Activated CD8-positive, alpha-beta memory T cell treated with anti-CD3 and anti-CD28 coated beads, Interleukin-2, amount 50 U/mL, for 4 hours (primary cell): ENCODE results near the gene NAALAD2.
"Not testable (repeated sequence)": the region's sequence is repeated elsewhere in the genome, so short reads cannot be mapped to it uniquely, and the experiment has no call there.

ENCODE experiments used
- DNase-seq: peaks from one replicate; pipeline ENCODE4 v3.0.0-alpha.2; 2020

Gene NAALAD2

DNA sequence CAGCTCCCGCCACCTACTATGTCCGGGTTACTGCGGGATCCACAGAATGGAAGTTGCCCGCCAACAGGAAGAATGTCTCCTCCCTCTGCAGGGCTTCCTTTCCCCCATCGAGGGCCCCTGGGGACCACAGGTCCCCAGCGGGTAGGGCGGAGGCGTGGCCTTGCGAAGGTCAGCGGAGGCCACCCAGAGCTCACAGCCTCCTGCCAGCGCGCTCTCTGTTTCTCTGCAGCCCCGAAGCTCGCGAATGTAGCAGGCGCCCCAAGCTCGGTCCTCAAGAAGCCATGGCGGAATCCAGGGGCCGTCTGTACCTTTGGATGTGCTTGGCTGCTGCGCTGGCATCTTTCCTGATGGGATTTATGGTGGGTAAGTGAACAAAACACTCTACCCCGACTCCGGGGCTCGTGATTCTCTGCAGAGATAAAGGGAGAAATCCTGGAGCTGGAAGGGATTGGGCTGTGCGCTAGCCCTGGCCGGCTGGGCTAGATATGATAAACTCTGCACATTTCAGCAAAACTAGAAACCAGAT, at the start of gene NAALAD2:
Gene NAALAD2, plus strand, starts transcription at position 186 of the 526 bp plus-strand sequence. Its CDS starts 96 bp downstream, at position 282.
- DNase-seq: no peak

DNA sequence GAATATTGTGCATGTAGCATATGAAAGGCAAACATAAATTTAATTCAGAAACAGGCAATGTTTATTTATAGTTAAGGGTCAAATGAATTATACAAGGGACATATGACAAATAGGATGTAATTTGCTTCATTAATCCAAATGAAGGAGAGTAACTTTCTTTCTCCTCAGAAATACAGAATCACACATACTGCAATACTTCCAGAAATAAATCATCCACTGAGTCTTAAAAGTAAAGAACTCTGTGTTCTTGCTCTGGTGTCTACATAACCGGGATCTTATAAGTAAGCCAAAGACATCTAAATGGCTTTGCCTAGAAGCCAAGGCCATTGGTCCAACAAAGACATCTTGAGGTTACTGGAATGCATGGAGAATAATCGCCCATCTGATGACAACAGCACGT, 48.8 kb upstream of the NAALAD2 start, which contains the start of gene UBTFL1:
Gene UBTFL1, plus strand, starts transcription at position 301 of the 400 bp plus-strand sequence. Its CDS starts 0 bp downstream, at position 301.
- DNase-seq: not testable (repeated sequence)

DNA sequence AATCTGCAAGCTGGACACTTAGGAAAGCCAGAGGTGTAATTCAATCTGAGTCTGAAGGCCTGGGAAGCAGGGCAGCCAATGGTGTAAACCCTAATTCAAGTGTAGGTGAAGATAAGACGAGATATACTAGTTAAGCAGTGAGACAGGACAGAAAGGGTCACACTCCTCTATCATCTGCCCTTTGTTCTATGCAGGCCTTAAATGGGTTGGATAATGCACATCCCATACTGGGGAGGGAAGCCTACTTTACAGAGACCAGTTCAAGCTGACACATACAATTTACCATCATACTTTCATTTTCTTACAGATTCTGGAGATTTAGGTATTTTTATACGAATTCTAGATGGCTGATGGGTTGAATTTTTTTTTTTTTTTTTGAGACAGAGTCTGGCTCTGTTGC, 45.7 kb upstream of the NAALAD2 start:
- DNase-seq: not testable (repeated sequence)

DNA sequence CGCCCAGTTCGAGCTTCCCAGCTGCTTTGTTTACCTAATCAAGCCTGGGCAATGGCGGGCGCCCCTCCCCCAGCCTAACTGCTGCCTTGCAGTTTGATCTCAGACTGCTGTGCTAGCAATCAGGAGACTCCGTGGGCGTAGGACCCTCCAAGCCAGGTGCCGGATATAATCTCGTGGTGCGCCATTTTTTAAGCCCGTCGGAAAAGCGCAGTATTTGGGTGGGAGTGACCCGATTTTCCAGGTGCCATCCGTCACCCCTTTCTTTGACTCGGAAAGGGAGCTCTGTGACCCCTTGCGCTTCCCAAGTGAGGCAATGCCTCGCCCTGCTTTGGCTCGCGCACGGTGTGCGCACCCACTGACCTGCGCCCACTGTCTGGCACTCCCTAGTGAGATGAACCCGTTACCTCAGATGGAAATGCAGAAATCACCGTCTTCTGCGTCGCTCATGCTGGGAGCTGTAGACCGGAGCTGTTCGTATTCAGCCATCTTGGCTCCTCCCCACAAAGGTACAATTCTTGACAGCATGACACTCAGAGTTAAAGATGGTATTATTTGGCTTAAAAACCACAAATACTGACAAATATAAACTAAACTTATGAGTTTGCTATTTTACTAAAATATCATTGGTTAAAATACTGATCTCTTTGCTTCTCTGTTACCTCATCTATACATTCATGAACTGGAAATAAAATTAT, 39.1 kb upstream of the NAALAD2 start:
- DNase-seq: not testable (repeated sequence)

DNA sequence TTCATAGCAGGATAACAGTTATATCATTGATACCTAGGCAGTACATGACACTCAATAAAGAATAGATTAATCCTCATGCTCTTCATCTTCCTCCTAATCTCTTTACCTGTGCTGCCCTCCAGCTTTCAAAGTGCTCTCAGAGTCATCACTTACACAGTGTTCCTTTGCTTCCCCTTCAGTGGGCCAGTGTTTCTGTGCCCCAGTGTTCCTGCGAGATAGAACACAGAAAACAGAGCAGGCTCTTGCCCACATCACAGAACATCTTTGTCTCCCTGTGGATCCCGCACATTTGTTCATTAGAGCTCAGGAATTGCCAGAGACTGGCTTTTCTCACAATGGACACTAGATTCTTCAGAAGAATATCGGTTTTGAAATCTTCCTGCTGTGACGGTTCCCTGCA, 36.2 kb upstream of the NAALAD2 start:
- DNase-seq: not testable (repeated sequence)

DNA sequence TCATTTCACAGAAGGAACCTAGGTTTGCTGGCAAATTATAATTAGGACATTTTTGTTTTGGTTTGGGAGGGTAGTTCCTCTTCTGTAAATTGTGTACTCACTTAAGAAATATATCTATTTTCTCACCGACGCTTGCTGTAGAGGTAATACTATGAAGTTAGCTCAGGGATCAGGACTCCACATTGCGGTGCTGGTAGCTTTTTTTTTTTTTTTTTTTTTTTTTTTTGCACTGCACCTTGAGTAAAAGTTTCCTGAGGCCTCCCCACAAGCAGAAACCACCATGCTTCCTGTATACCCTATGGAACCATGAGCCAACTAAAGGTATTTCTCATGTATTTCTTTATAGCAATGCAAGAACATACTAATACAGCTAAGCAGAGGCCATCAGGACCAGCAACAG, 34.0 kb upstream of the NAALAD2 start:
- DNase-seq: no peak

DNA sequence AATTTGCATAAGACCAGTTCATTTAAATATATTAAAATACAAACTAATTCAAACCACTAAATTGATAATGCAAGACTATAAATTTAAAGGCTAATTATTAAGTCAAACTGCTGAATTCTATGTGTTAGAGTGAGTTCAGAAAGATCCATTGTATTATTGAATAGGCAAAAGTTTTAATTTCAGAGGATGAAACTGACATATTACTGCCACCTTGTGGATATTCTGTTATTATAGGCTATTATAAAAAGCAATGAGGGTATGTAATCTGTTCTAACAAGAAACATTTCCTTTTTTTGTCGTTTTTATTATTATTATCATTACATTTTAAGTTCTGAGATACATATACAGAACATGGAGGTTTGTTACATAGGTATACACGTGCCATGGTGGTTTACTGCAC, 20.9 kb upstream of the NAALAD2 start:
- DNase-seq: no peak

DNA sequence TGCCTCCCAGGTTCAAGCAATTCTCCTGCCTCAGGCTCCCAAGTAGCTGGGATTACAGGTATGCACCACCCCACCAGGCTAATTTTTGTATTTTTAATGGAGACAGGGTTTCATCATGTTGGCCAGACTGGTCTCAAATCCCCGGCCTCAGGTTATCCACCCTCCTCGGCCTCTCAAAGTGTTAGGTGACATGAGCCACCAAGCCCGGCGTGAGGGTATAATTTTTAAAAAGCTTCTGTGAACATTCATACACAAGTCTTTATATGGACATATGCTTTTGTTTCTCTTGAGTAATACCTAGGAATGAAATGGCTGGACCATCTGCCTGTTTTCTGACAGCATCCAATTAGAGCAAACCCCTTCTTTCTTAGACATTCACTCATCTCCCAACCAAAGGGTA, 14.3 kb upstream of the NAALAD2 start:
- DNase-seq: no peak

DNA sequence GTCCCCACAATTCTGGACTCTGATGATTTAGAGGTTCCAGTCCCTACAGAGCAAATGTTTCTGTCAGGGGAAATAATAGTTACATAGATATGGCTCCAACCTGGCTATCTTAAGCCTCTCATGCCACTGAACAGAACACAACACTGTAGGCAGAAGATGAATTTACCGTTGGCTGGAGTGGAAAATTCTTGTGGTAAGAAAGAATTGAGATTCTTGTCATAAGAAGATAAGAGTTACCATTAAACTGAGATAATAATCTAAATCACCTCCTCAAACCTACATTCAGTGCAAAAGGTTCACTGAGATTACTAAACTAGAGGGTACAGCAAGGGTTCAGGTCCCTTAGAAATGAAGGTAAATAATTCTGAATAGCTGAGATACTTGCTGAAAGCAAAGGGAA, 10.1 kb upstream of the NAALAD2 start:
- DNase-seq: no peak

DNA sequence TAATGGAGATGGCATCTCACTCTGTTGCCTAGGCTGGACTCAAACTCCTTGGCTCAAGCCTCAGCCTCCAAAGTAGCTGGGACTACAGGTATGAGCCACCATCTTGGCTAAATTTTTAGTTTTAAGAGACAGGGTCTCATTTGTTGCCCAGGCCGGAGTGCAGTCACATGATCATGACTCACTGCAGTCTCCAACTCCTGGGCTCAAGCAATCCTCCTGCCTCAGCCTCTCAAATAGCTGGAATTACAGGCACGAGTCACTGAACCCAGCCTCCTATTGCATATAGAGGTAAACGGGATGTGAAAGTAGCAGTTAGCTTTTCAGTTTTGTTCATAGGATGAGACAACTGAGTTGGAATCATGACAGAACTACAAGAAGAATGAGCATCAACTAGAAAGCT, 9.5 kb upstream of the NAALAD2 start:
- DNase-seq: no peak

DNA sequence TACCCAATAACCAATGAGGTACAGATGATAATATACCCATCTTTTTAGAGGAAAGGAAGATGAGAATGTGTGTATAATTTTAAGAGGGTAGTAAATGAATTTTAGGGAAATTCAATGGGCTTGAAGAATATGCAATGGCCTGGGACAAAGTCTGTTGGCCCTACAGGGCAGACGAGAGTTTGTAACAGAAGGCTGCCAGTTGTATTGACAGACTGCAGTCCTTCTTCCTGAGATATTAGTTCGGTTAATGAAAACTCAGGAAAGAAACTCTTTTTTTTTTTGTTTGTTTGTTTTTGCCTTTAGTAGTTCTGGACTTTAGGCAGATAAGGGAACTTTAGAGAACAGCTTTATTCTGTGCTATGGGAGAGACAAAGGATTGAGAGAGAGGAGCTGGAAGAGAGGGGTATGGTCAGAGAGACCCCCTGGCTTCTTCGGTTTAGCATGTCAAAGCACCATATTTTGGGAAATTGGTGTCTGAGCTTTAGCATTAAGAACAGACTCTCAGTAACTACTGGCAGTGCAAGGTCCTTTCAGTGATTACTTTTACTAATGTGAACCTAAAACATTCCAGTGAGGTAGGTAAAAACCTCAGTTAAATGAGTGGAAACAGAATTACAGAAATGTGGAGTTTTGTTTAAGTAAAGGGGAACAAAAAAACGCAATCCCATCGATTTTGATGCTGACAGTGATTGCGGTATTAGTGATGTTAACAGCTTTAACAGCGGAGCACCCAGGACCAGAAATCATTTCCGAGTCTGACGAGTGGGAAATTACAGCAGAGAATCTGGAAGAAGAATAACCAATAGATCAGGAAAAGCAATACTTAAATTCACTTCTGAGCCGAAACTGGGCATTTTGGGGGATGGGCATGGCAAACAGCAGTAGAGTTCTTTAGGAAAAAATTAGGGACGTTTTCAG, 644 bp upstream of the NAALAD2 start:
- DNase-seq: no peak

DNA sequence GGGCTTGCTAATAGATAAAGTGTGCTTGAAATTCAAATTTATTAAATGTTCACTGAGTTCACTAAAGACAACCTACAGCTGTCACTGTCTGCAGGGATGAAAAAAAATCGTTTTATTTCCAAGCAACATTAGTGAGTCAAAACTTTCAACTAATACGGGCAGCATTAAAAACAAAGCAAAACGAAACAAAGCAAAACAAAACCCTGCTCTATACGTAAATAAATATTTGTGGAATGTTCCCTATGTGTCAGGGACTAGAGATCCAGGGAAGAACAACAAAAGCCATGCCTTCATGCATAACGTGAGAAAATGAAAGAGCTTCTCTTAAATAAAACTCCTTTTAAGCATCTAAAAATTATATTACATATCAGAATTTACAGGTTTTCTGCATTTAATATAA, 553 bp downstream of the NAALAD2 start:
- no peak for DNase-seq

DNA sequence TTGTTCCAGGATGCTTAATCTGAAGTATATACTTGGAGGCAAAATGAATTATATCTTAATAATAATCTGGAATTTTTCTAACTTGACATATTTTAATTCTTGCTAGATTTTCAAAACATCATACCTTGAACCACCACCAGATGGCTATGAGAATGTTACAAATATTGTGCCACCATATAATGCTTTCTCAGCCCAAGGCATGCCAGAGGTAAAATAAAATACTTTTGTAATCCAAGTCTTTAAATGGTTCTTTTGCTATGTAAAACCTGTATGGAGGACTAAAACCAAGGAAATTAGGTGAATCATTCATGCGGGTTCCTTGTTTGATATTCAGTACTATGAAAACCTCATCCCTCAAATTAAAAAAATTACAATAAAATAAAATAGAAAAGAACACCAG, 14.4 kb downstream of the NAALAD2 start:
- DNase-seq: no peak

DNA sequence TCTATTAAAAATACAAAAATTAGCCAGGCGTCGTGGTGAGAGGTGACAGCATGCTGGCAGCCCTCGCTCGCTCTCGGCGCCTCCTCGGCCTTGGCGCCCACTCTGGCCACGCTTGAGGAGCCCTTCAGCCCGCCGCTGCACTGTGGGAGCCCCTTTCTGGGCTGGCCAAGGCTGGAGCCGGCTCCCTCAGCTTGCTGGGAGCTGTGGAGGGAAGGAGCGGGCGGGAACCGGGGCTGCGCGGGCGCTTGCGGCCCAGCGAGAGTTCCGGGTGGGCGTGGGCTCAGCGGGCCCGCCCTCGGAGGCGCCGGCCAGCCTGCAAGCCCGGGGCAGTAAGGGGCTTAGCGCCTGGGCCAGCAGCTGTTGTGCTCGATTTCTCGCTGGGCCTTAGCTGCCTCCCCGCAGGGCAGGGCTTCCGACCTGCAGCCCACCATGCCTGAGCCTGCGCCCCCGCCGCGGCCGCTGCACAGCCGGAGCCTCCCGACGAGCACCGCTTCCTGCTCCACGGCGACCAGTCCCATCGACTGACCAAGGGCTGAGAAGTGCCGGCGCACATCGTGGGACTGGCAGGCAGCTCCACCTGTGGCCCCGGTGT, 32.6 kb downstream of the NAALAD2 start:
- DNase-seq: not testable (repeated sequence)

DNA sequence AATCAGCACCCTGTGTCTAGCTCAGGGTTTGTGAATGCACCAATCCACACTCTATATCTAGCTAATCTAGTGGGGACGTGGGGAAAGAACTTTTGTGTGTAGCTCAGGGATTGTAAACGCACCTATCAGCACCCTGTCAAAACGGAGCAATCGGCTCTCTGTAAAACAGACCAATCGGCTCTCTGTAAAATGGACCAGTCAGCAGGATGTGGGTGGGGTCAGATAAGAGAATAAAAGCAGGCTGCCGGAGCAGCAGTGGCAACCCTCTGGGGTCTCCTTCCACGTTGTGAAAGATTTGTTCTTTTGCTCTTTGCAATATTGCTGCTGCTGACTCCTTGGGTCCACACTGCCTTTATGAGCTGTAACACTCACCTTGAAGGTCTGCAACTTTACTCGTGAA, 33.2 kb downstream of the NAALAD2 start:
- not testable (repeated sequence) for DNase-seq

DNA sequence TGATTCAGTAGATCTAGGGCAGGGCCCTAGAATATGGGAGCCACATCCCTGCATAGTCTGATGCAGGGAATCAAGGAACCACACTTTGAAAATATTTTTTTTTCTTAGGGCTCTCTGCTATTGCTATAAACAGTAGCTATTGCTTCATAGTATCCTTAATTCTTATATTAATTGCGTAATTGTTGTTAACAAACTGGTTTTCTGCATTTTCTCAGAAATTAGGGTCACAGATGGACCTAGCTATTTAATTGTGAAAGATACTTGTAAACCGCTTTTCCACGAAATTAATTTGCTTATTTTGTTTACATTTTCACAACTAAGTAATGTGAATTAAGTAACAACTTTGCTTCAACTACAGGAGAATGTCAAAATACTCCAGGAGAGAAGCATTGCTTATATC, 34.1 kb downstream of the NAALAD2 start:
- DNase-seq: no peak

DNA sequence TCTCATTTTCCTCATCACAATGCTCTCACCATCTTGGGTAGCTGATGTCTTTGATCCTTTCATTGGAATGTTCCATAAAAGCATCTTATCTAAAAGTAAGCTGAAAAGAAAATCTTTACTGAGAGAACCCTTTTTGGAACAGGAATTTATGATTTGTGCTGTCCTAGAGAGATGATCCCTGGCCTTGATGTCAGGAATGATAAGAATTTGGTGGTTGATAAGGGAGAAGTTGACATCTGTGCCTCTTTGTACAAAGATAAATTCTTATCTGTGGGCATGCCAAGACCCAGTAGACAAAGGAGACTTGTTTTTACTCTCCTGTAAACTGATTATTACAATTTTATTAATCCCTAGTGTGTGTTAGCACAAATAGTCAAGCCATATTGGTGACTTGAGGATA, 36.9 kb downstream of the NAALAD2 start:
- DNase-seq: no peak

DNA sequence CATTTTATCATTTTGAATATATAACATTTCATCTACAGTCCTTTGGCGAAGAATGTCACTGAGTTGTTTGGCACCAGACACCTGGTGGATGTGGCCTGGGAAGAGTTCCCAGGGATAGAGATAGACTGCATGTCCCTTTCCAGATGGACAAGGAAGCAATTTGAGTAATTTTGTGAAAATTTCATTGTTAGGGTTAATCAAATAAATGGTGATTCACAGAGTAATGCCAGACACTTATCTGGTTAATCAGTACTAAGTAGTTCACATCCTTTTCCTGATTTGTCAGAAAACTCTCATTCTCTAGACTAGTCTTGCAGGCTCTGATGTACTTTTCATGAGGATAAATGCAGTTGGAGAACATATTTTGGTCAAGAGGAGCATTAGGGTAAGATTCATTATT, 41.6 kb downstream of the NAALAD2 start:
- no peak for DNase-seq

DNA sequence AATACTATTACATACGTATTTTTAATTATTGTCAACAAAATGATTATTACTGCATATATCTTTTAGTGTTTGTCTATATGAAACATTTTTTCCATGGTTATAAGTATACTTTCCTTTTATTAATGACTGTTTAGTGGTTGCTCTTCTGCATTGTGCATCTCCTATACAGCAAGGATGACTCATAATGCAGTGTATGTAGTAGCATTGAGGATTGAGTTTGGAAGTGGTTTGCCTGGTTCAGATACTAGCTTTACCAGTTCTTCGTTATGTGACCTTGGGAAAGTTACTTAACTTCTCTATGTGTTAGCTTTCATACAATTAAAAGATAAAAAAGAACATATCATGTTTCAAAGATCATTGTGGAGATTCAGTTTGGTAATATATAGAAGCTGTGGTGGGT, 44.3 kb downstream of the NAALAD2 start:
- DNase-seq: no peak

DNA sequence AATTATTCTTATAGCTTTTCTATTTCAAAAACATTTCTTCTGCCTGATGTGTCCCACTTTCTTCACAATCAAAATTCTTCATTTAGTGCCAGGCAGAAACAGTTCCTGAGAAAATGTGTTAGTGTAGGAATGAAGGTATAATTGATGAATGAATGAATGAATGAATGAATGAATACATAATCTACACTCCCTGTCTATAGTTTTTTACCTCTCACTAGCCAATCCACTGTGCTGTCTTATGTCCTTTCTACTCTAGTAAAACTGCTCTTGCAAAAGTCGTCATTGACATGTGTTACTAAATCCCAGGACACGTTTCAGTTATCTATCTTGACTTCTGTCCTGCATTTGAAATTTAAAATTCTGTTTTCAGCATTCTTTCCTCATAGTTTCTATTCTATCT, 45.5 kb downstream of the NAALAD2 start:
- no peak for DNase-seq

DNA sequence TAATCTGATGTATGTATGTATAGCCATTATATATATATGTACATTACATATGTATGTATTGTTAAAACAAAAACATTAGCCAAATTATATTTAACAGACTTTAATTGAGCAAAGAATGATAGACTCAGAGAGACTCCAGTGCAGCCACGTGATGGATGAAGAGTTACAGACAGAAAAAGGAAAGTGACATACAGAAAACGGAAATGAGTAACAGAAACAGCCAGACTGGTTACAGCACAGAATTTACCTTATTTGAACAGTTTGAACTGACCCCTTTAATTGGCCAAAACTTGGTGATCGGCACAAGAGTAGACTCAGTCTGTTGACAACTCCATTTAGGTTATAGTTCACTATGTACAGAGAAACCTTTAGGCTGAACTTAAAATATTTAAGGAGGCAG, 53.4 kb downstream of the NAALAD2 start:
- no peak for DNase-seq

DNA sequence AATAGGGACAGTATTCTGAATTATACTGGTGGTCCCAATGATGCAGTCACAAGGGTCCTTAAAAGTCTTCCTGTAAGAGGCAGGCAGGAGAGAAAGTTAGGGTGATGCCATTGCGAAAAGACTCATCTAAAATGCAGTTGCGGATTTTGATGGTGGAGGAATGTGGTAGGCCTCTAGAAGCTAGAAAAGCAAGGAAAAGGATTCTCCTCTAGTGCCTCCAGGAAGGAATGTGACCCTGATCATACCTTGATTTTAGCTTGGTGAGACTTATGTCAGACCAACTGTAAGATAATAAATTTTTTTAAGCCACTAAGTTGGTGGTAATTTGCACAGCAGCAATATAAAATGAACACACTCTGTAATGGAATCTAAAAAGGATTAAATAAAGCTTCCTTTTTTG, 54.5 kb downstream of the NAALAD2 start:
- no peak for DNase-seq

DNA sequence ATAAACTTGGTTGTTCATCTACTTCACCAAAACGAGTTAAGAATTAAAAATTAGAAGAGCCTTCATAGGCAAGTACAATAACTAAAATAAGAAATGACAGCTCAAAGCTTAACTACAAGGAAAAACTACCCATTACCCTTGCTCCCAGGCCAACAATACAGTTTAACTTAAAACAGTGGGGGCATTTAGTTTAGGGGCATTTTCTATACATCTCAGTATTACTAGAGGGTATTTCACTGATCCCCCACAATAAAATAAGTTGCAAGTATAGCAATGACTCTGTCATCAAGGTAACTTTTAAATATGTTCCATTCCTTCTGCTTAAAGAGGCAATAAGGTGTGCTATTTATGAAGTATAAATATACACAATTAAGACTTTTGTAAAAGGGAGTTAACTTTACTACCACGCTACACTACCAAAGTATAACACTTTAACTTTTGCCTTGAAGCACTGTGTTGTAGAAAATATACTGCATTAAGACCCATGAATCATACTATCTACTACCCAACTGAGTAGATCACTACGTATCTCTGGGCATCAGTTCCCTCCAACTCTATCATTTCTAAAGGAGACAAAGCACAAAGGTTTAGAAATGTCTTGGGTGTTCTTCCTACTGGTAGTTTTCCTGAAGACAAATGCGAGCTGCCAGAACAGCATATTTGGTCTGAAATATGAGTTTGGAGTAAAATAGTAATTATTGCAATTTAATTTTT, 58.6 kb downstream of the NAALAD2 start:
- no peak for DNase-seq
